Neural crest cell (in vitro differentiated cells): ENCODE data around the gene RBMS2. TPM values are rescaled to one million over a fixed set of nuclear protein-coding genes. Genes with fewer than 3 reads are reported as not detected.

ENCODE experiments used
- DNase-seq: peaks from one replicate; pipeline ENCODE4 v3.0.0; 2021; ENCODE audit warnings: low read depth, mixed read lengths, low spot score
- H3K27ac Mint-ChIP-seq: one replicate; pipeline ENCODE4 v1.8.0; 2021; ENCODE audit warnings: mild to moderate bottlenecking, mixed read lengths; ENCODE audit not compliant: unreplicated experiment
- H3K27me3 Mint-ChIP-seq: 2 replicates; pipeline ENCODE4 v1.8.0; 2021; ENCODE audit warnings: low read depth, mild to moderate bottlenecking, mixed read lengths
- H3K36me3 Mint-ChIP-seq: 2 replicates; pipeline ENCODE4 v1.8.0; 2021; ENCODE audit warnings: low read depth, mild to moderate bottlenecking, mixed read lengths
- H3K4me1 Mint-ChIP-seq: 2 replicates; pipeline ENCODE4 v1.8.0; 2021; ENCODE audit warnings: mixed read lengths
- H3K4me3 Mint-ChIP-seq: one replicate; pipeline ENCODE4 v1.8.0; 2021; ENCODE audit warnings: mild to moderate bottlenecking, mixed read lengths
- H3K9me3 Mint-ChIP-seq: 2 replicates; pipeline ENCODE4 v1.8.0; 2021; ENCODE audit warnings: mixed read lengths
- total RNA-seq: library from RNA; stranded (reverse); gene quantifications from 2 replicates; pipeline ENCODE4 v1.2.1, GENCODE V29; 2021
- TF ChIP-seq, protein P1 (sequence below): fragments of 200-600 bp; sonication (generic); conservative IDR thresholded peaks from 2 replicates; pipeline ENCODE4 v1.5.0; 2021; ENCODE audit warnings: antibody characterized with exemption, mild to moderate bottlenecking

RBMS2 gene
- total RNA-seq, 1 donor from 2014 or later = 29.3 TPM

DNA sequence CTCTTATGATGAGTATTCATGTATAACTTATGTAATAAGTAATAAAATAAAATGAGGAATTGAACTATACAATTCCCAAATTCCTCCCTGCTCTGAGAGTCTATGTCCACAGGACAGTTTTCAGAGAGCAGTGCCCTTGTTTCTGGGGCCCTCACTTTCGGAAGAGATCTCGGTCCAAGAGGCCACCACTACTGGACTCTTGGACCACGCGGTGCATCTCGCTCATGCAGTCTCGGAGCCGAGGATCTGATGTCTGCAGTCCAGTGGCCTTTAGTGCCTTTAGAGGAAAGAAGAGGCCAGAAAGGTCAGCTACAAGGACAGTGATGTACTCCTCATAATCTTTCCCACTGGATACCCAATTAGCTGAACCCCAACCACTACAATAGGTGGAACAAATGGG lies 42.0 kb upstream of the RBMS2 start:
- DNase-seq = no peak
- H3K4me1 Mint-ChIP-seq = no peaks in the 10 kb centered on the region
- TF ChIP-seq, protein P1, sequence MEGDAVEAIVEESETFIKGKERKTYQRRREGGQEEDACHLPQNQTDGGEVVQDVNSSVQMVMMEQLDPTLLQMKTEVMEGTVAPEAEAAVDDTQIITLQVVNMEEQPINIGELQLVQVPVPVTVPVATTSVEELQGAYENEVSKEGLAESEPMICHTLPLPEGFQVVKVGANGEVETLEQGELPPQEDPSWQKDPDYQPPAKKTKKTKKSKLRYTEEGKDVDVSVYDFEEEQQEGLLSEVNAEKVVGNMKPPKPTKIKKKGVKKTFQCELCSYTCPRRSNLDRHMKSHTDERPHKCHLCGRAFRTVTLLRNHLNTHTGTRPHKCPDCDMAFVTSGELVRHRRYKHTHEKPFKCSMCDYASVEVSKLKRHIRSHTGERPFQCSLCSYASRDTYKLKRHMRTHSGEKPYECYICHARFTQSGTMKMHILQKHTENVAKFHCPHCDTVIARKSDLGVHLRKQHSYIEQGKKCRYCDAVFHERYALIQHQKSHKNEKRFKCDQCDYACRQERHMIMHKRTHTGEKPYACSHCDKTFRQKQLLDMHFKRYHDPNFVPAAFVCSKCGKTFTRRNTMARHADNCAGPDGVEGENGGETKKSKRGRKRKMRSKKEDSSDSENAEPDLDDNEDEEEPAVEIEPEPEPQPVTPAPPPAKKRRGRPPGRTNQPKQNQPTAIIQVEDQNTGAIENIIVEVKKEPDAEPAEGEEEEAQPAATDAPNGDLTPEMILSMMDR = no peak
- no peaks in the 10 kb centered on the region for H3K36me3 Mint-ChIP-seq
- no peak overlapping the region for H3K27ac Mint-ChIP-seq
- H3K4me3 Mint-ChIP-seq = no peak overlapping the region
- peaks cover 6% of the 10 kb centered on the region for H3K27me3 Mint-ChIP-seq
- no peaks in the 10 kb centered on the region for H3K9me3 Mint-ChIP-seq

- peaks cover 13% of the 10 kb centered on the region for H3K4me1 Mint-ChIP-seq
- H3K27ac Mint-ChIP-seq = no peak overlapping the region
- H3K36me3 Mint-ChIP-seq = peaks cover 8% of the 10 kb centered on the region
- no peak for DNase-seq
- peaks cover 5% of the 10 kb centered on the region for H3K9me3 Mint-ChIP-seq
- H3K4me3 Mint-ChIP-seq = no peak overlapping the region
- H3K27me3 Mint-ChIP-seq = peaks cover 48% of the 10 kb centered on the region
- TF ChIP-seq, protein P1 = no peak
Measured at GRCh38 chr12:56484566-56484965, 37.1 kb upstream of the RBMS2 start.

DNA sequence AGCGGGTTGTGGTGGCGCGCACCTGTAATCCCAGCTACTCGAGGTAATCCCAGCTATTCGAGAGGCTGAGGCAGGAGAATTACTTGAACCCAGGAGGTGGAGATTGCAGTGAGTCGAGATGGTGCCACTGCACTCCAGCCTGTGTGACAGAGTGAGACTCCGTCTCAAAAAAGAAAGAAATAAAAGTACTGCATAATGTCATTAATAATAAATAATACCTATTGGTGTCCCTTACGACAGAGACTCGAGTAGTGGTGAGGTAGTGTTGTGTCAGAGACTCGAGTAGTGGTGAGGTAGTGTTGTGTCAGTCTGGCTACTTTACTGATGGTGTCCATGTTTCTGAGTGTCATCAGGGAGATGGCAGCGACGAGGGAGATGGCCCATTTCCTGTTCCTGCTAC lies 34.9 kb upstream of the RBMS2 start:
- Mint-ChIP-seq H3K36me3 (peaks cover 8% of the 10 kb centered on the region), H3K9me3 (peaks cover 5% of the 10 kb centered on the region), H3K4me1 (peaks cover 13% of the 10 kb centered on the region), H3K27me3 (peaks cover 69% of the 10 kb centered on the region), H3K27ac (no peak overlapping the region), H3K4me3 (peak overlapping the region; percentile 66)
- no peak for DNase-seq
- TF ChIP-seq, protein P1 = no peak

DNA sequence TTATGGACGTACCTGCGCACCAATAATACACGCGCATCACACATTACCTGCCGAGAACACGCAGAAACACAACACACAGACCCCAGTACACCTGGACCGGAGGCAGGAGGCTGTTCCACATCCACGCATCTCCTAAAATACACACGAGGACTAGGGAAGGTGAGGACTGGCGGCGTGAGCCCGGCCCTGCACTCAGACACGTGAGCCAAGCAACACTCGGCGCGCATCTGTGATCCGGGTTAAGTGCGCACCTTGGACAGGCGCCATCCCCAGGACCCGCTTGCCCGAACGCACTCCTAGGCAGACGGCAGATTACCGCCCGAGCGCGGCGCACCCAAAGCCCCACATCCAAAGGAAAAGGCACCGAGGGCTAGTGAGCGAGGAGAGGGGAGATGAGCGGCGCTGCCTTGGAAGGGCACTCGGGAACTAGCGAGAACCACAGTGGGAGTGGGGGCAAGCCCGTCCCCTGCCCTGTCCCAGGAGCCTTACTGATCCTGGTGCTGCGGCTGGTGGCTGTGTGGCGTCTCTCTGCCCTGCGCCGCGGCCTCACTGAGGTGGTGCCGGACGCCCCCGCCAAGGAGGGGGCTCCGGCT lies 34.1 kb upstream of the RBMS2 start:
- Mint-ChIP-seq H3K9me3 (peaks cover 5% of the 10 kb centered on the region), H3K27me3 (peaks cover 72% of the 10 kb centered on the region), H3K4me3 (peak overlapping the region; percentile 78), H3K27ac (no peak overlapping the region), H3K4me1 (peaks cover 13% of the 10 kb centered on the region), H3K36me3 (peaks cover 8% of the 10 kb centered on the region)
- DNase-seq = peak; percentile 20
- TF ChIP-seq, protein P1 = no peak

DNA sequence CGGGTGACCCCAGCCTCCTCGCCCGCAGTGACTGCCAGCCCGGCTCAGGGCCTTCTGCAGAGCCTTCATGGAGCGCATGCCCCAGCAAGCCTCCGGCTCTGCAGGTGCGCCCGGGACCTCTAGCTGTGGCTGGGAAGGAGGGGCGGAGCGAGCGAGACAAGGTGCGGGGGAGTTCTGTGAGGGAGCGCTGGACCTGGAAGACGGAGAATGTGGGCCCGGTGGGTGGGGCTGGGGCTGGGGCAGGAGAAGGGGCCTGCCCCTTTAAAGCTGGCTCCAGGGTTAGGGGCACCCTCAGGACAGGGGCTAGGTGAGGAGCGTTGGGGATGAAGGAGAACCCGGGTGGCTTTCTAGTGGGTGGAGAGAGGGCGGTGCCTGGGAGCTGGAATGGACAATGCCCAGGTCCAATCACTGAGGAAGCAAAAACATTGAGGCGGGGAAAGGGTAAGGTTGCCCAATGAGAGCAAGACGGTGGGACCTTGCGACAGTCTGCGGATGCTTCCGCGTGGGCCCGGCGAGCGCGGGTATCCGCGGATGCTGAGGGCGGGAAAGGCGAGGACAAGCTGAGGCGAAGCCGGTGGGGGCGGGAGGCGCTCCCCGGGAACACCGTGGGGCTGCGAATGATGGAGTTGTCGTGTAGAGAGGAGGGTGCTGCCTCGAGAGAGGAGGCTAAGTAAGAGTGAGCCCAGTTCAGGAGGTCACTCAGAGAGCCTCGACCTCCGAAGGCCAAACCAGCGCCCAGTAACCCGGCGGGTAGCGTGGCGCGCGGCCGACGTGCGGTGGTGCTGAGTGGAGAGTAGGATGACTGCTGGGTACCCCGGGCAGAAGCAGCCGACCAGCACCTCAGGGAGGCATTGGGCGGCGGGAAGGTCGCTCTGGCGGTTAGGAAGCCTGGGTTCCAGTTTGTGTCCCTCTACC lies 33.3 kb upstream of the RBMS2 start, which contains the start of gene GLS2:
GLS2 (minus strand) TSS at position 121 of the 915 bp plus-strand sequence; CDS start at position 78, 43 bp downstream.
- Mint-ChIP-seq H3K9me3 (peaks cover 5% of the 10 kb centered on the region), H3K27ac (no peak within 1 kb of the TSS), H3K36me3 (peaks cover 11% of the 10 kb centered on the region), H3K4me1 (peaks cover 13% of the 10 kb centered on the region), H3K4me3 (peak within 1 kb of the TSS; percentile 78), H3K27me3 (peaks cover 78% of the 10 kb centered on the region)
- DNase-seq = peak; percentile 29
- TF ChIP-seq, protein P1 = no peak
